Measurements from ENCODE around the gene RCOR1.

Gene RCOR1

DNA sequence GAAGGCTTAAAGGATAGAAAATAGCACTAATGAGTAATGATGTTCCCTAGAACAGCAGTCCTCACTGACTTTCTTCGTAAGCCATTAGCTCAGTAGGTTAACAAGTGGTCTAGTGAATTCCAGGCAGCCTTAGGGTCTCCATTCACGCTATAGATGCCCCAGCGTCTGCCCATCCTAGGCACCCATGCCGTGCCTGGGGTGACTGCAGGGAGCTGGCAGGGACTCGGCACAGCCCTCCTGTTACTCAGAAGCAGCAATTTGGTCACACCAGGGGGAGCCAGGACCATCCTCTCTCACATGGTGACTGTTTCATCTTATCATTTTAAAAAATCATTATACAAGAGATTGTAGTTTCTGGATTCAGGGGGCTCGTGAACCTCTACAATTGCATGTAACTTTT lies 118.8 kb downstream of the RCOR1 start:
- DNase-seq: no peak
- Histone ChIP-seq H3K36me3 (peaks cover 33% of the 10 kb centered on the region), H3K9me3 (ENCODE audit: severe bottlenecking) (no peaks in the 10 kb centered on the region), H3K27me3 (ENCODE audit: insufficient read depth, low read depth, severe bottlenecking) (no peaks in the 10 kb centered on the region), H3K27ac (no peak overlapping the region), H3K4me3 (ENCODE audit: low read depth, low read length) (no peak overlapping the region)
- TF ChIP-seq, protein P1, sequence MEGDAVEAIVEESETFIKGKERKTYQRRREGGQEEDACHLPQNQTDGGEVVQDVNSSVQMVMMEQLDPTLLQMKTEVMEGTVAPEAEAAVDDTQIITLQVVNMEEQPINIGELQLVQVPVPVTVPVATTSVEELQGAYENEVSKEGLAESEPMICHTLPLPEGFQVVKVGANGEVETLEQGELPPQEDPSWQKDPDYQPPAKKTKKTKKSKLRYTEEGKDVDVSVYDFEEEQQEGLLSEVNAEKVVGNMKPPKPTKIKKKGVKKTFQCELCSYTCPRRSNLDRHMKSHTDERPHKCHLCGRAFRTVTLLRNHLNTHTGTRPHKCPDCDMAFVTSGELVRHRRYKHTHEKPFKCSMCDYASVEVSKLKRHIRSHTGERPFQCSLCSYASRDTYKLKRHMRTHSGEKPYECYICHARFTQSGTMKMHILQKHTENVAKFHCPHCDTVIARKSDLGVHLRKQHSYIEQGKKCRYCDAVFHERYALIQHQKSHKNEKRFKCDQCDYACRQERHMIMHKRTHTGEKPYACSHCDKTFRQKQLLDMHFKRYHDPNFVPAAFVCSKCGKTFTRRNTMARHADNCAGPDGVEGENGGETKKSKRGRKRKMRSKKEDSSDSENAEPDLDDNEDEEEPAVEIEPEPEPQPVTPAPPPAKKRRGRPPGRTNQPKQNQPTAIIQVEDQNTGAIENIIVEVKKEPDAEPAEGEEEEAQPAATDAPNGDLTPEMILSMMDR (IDR thresholded peaks at IDR 0.05; ENCODE audit: low read depth, low read length): no peak

DNA sequence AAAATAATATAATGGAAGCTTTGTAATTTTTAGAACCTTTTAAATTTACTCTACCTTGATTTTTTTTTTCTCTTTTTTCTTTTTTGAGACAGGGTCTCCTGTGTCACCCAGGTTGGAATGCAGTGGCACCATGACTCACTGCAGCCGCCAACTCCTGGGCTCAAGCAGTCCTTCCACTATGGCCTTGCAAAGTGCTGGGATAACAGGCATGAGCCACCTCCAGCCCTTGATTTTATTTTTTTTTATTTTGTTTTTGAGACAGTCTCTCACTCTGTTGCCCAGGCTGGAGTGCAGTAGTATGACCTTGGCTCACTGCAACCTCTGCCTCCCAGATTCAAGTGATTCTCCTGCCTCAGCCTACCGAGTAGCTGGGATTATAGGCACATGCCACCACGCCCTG lies 119.5 kb downstream of the RCOR1 start:
- H3K36me3 ChIP-seq: peaks cover 33% of the 10 kb centered on the region
- H3K9me3 ChIP-seq (ENCODE audit: severe bottlenecking): no peaks in the 10 kb centered on the region
- H3K27ac ChIP-seq: no peak overlapping the region
- DNase-seq: no peak
- no peaks in the 10 kb centered on the region for H3K27me3 ChIP-seq (ENCODE audit: insufficient read depth, low read depth, severe bottlenecking)
- H3K4me3 ChIP-seq (ENCODE audit: low read depth, low read length): no peak overlapping the region
- TF ChIP-seq, protein P1 (IDR thresholded peaks at IDR 0.05; ENCODE audit: low read depth, low read length): no peak

DNA sequence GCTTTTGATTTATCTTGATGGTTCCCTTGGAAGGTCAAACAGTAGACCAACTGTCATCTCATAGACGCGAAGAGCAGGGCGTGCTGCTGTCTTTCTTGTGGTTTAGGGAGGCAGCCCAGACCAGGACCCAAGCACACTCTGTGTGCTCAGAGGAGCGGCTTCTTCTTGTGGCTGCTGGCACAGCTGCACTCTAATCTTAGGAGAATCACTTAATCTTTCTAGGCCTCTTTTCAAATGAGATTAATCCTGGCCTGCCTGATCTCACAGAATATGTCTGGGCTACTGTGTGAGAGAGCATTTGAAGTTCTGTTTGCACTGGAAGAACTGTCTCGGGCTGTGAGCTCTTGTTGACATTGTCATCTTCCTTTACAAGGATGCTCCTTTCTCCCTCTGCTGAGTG lies 124.8 kb downstream of the RCOR1 start:
- peaks cover 23% of the 10 kb centered on the region for H3K36me3 ChIP-seq
- H3K27ac ChIP-seq: peak overlapping the region; percentile 69
- H3K27me3 ChIP-seq (ENCODE audit: insufficient read depth, low read depth, severe bottlenecking): no peaks in the 10 kb centered on the region
- DNase-seq: peak; percentile 71
- TF ChIP-seq, protein P1 (IDR thresholded peaks at IDR 0.05; ENCODE audit: low read depth, low read length): no peak
- H3K4me3 ChIP-seq (ENCODE audit: low read depth, low read length): no peak overlapping the region
- no peaks in the 10 kb centered on the region for H3K9me3 ChIP-seq (ENCODE audit: severe bottlenecking)

DNA sequence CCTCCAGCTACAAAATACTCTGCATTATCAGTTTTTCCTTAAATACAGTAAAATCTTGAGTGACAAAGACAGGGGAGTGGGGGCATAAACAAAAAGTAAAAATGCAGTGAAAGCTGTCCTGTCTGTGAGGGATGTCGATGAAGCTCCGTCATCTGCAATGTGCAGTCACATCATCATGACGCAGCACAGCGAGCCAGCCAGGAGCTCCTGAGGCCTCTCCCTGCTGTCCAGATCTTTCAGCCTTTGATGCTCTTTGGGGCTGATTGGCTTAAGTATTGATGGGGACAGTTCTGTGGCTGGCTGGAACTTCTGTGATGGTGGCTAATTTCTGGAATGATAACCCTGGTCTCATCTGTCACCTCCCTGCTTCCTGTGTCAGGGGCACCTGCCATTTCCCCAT lies 130.2 kb downstream of the RCOR1 start:
- H3K27me3 ChIP-seq (ENCODE audit: insufficient read depth, low read depth, severe bottlenecking): no peaks in the 10 kb centered on the region
- H3K36me3 ChIP-seq: peaks cover 55% of the 10 kb centered on the region
- no peaks in the 10 kb centered on the region for H3K9me3 ChIP-seq (ENCODE audit: severe bottlenecking)
- TF ChIP-seq, protein P1 (IDR thresholded peaks at IDR 0.05; ENCODE audit: low read depth, low read length): no peak
- no peak overlapping the region for H3K27ac ChIP-seq
- no peak overlapping the region for H3K4me3 ChIP-seq (ENCODE audit: low read depth, low read length)
- no peak for DNase-seq

DNA sequence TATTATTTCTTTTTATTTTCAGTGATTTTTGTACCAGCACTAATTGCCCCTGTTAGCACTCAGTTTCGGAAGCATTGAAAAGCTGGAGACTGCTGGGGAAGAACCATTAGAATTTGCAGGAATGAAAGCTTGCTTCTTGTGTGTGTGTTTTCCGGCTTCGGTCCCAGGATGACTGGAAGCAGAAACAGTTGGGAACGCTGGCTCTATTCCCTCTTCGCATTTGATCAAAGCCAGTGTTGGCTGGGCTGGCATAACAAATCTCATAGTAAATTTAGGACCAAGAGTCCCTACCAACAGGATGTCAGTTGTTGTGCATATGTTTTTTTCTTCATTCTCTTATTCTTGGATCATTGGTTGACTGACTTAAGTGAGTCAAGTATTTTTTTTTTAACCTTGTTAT lies 131.2 kb downstream of the RCOR1 start:
- Histone ChIP-seq H3K36me3 (peaks cover 59% of the 10 kb centered on the region), H3K27ac (no peak overlapping the region), H3K4me3 (ENCODE audit: low read depth, low read length) (no peak overlapping the region), H3K27me3 (ENCODE audit: insufficient read depth, low read depth, severe bottlenecking) (no peaks in the 10 kb centered on the region), H3K9me3 (ENCODE audit: severe bottlenecking) (no peaks in the 10 kb centered on the region)
- TF ChIP-seq, protein P1 (IDR thresholded peaks at IDR 0.05; ENCODE audit: low read depth, low read length): no peak
- no peak for DNase-seq

DNA sequence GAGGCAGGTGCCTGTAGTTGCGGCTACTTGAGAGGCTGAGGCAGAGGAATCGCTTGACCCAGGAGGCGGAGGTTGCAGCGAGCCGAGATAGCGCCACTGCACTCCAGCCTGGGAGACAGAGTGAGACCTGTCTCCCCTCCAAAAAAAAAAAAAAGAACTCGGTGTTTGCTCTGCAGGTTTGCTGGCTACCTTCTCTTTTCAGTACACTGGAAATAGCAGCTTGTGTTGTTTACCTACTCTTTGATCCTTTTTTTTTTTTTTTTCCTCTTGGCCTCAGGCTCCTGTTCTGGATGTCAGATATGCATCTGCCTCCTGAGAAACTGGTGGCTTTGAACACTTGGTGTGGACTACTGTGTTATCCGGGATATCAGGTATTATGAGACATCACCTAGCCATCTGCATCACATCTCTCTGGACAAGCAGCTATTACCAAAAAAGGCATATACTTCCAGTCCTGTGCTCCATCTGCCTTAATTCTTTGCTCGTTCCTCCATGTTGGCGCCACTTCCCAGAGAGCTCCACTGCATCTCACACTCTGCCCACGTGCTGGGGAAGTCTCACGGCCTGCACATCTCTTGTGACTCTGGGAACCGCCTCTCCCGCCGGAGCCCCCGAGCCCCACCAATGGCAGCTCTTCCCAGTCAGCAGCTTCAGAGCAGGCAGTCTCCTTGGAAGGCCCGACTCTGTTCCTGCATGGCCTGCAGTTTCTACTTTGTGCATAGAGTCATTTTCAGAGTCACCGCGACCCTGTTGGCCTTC lies 133.9 kb downstream of the RCOR1 start:
- Histone ChIP-seq H3K36me3 (peaks cover 51% of the 10 kb centered on the region), H3K4me3 (ENCODE audit: low read depth, low read length) (no peak overlapping the region), H3K27me3 (ENCODE audit: insufficient read depth, low read depth, severe bottlenecking) (no peaks in the 10 kb centered on the region), H3K9me3 (ENCODE audit: severe bottlenecking) (no peaks in the 10 kb centered on the region), H3K27ac (no peak overlapping the region)
- TF ChIP-seq, protein P1 (IDR thresholded peaks at IDR 0.05; ENCODE audit: low read depth, low read length): no peak
- no peak for DNase-seq

Data from WERI-Rb-1 (cell line).